ENCODE data around the gene CALCB. TPM values are rescaled to one million over a fixed set of nuclear protein-coding genes. Genes with fewer than 3 reads are reported as not detected.

Gene CALCB
- total and polyA plus RNA-seq, 2 donors from 2014 or later: 0.22 TPM; not detected in 1

- no peaks in the 10 kb centered on the region for H3K4me1 ChIP-seq (ENCODE audit: control insufficient read depth in 2 of 3, insufficient read depth in 2 of 3, low read depth in 1 of 3, low read length in 3 of 3)
- H3K27ac ChIP-seq (ENCODE audit: low read depth in 2 of 2, low read length in 2 of 2): no peak overlapping the region
- intact Hi-C loops (cut with DNase I): no loop called here
- no peak overlapping the region for H3K9ac ChIP-seq (ENCODE audit: low read length in 3 of 3)
- no peak for DNase-seq
- H3K36me3 ChIP-seq (ENCODE audit: control insufficient read depth in 2 of 3, insufficient read depth in 3 of 3, low read length in 3 of 3): no peaks in the 10 kb centered on the region
- no peaks in the 10 kb centered on the region for H3K27me3 ChIP-seq (ENCODE audit: control insufficient read depth, insufficient read depth, low read length)
- H3K9me3 ChIP-seq (ENCODE audit: control insufficient read depth in 2 of 3, insufficient read depth in 1 of 3, low read length in 3 of 3): no peaks in the 10 kb centered on the region
- TF ChIP-seq CTCF (IDR thresholded peaks at IDR 0.05; ENCODE audit: borderline replicate concordance, extremely low read depth, insufficient read depth): no peak
- H3K4me3 ChIP-seq (ENCODE audit: low read length in 3 of 3): no peak overlapping the region
- no peak for FAIRE-seq
Observed at GRCh38 chr11:15095736-15096228, 22.4 kb downstream of the CALCB start.

- DNase-seq: no peak
- no peaks in the 10 kb centered on the region for H3K9me3 ChIP-seq (ENCODE audit: control insufficient read depth in 2 of 3, insufficient read depth in 1 of 3, low read length in 3 of 3)
- no peaks in the 10 kb centered on the region for H3K4me1 ChIP-seq (ENCODE audit: control insufficient read depth in 2 of 3, insufficient read depth in 2 of 3, low read depth in 1 of 3, low read length in 3 of 3)
- H3K27me3 ChIP-seq (ENCODE audit: control insufficient read depth, insufficient read depth, low read length): no peaks in the 10 kb centered on the region
- no peak for FAIRE-seq
- no peak overlapping the region for H3K4me3 ChIP-seq (ENCODE audit: low read length in 3 of 3)
- no peaks in the 10 kb centered on the region for H3K36me3 ChIP-seq (ENCODE audit: control insufficient read depth in 2 of 3, insufficient read depth in 3 of 3, low read length in 3 of 3)
- H3K27ac ChIP-seq (ENCODE audit: low read depth in 2 of 2, low read length in 2 of 2): no peak overlapping the region
- TF ChIP-seq CTCF (IDR thresholded peaks at IDR 0.05; ENCODE audit: borderline replicate concordance, extremely low read depth, insufficient read depth): no peak
- H3K9ac ChIP-seq (ENCODE audit: low read length in 3 of 3): no peak overlapping the region
- intact Hi-C loops (cut with DNase I): no loop called here
Observed at GRCh38 chr11:15097411-15097810, 24.0 kb downstream of the CALCB start.

GRCh38 chr11:15099267-15099666 lies 25.9 kb downstream of the CALCB start:
- intact Hi-C loops (cut with DNase I): no loop called here
- Histone ChIP-seq H3K4me1 (ENCODE audit: control insufficient read depth in 2 of 3, insufficient read depth in 2 of 3, low read depth in 1 of 3, low read length in 3 of 3) (no peaks in the 10 kb centered on the region), H3K27ac (ENCODE audit: low read depth in 2 of 2, low read length in 2 of 2) (no peak overlapping the region), H3K27me3 (ENCODE audit: control insufficient read depth, insufficient read depth, low read length) (no peaks in the 10 kb centered on the region), H3K4me3 (ENCODE audit: low read length in 3 of 3) (no peak overlapping the region), H3K9ac (ENCODE audit: low read length in 3 of 3) (no peak overlapping the region), H3K9me3 (ENCODE audit: control insufficient read depth in 2 of 3, insufficient read depth in 1 of 3, low read length in 3 of 3) (no peaks in the 10 kb centered on the region), H3K36me3 (ENCODE audit: control insufficient read depth in 2 of 3, insufficient read depth in 3 of 3, low read length in 3 of 3) (no peaks in the 10 kb centered on the region)
- DNase-seq (no peak), FAIRE-seq (no peak)
- no peak for TF ChIP-seq CTCF (IDR thresholded peaks at IDR 0.05; ENCODE audit: borderline replicate concordance, extremely low read depth, insufficient read depth)

Measured in kidney (tissue), 14 donors.